ENCODE data around the gene GRIN2C.

GRIN2C gene

DNA sequence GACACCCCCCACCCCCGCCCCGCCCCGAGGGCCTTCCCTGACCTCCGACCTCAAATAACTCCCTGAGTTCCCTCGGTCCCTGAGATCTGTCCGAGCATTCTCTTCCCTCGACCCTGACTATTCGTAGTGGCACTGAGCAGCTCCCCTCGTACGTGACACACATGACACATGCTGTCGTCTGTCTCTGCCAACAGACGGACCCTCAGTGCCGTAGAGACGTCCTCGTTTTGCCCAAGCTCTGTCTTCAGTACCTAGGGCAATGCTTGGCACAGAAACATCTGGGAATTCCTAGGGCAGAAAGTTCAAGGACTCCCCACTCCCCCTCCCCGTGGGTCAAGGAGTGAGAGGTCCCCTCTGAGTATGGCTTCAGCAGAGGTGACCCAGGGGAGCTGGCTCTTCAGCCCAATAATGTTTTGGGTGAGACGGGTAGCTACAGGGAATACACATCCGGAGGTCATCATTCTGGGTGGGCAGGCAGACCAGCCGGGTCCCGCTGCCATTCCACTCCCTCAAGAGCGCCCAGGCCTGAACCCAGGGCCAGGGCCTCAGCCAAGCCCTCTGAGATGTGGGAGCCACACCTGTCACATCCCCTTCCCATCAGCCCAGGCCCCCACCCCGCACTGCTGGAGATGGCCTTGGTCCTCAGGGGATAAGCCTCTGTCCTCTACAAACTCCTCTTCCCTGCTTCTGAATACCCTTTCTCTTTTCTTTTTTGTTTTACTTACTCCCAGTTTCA is 34.4 kb upstream of the GRIN2C start:
- no peak overlapping the region for H2AFZ ChIP-seq (ENCODE audit: low read depth, low read length)
- no peak overlapping the region for H3K4me3 ChIP-seq (ENCODE audit: low read depth in 1 of 2, low read length in 2 of 2)
- no peaks in the 10 kb centered on the region for H3K36me3 ChIP-seq (ENCODE audit: insufficient read depth, low read length)
- H3K27me3 ChIP-seq (ENCODE audit: insufficient read depth, low read length, poor library complexity) = peaks cover 8% of the 10 kb centered on the region
- no peak overlapping the region for H3K4me2 ChIP-seq (ENCODE audit: insufficient read depth, low read length)
- ATAC-seq (ENCODE audit: insufficient read depth, low read depth) = no peak
- no peak overlapping the region for H3K9ac ChIP-seq (ENCODE audit: low read depth, low read length)
- H3K9me3 ChIP-seq (ENCODE audit: insufficient read depth, low read length, severe bottlenecking) = no peaks in the 10 kb centered on the region
- H3K4me1 ChIP-seq (ENCODE audit: insufficient read depth, low read length) = no peaks in the 10 kb centered on the region
- DNase-seq = no peak
- no peaks in the 10 kb centered on the region for H4K20me1 ChIP-seq (ENCODE audit: insufficient read depth, low read length)
- no peak overlapping the region for H3K27ac ChIP-seq (ENCODE audit: low read length)
- no peaks in the 10 kb centered on the region for H3K79me2 ChIP-seq (ENCODE audit: insufficient read depth, low read length)
- TF ChIP-seq, protein P1, sequence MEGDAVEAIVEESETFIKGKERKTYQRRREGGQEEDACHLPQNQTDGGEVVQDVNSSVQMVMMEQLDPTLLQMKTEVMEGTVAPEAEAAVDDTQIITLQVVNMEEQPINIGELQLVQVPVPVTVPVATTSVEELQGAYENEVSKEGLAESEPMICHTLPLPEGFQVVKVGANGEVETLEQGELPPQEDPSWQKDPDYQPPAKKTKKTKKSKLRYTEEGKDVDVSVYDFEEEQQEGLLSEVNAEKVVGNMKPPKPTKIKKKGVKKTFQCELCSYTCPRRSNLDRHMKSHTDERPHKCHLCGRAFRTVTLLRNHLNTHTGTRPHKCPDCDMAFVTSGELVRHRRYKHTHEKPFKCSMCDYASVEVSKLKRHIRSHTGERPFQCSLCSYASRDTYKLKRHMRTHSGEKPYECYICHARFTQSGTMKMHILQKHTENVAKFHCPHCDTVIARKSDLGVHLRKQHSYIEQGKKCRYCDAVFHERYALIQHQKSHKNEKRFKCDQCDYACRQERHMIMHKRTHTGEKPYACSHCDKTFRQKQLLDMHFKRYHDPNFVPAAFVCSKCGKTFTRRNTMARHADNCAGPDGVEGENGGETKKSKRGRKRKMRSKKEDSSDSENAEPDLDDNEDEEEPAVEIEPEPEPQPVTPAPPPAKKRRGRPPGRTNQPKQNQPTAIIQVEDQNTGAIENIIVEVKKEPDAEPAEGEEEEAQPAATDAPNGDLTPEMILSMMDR (IDR thresholded peaks at IDR 0.05; ENCODE audit: borderline replicate concordance, extremely low read depth, low read length, poor library complexity, severe bottlenecking) = no peak

DNA sequence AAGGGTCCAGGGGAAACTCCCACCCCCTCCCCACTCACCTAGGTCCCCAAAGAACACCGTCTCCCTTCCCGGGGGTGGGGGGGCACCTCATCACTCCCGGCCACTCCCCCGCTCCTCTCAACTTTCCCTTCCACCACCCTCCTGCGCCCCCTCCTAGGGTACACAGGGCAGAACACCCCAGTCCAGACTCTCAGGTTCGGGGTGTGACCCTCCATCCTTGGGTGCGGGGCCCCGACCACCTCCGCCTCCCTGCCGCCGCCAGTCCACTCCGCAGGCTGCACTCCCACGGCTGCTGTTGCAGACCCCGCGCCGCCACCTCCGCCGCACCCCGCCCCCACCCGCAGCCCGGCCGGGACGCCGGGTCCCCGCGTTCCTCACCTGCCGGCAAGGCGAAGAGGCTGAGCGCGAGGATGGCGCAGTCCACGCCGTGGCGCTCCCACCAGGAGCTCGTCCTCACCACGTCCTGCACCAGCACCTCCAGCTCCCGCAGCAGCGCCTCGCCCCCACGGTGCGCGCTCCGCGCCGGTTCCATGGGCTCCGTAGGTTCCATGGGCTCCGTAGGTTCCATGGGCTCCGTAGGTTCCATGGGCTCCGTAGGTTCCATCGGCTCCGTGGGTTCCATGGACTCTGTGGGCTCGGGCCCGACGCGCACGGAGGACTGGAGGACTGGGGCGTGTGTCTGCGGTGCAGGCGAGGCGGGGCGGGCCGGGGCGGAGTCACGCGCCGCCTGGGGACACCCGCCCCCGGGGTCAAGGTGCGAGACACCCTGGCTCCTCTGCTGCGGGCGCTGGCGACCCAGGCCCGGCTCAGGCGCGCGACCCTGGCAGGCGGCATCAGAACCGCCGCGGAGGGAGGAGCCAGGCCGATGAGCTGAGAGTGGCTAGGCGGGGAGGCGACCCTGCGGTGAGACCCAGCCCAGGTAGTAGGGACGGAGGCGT is 33.6 kb upstream of the GRIN2C start, which contains the start of gene FADS6:
FADS6 (minus strand) TSS at position 660 of the 938 bp plus-strand sequence; CDS start at position 622, 38 bp downstream.
- Histone ChIP-seq H3K36me3 (ENCODE audit: insufficient read depth, low read length) (no peaks in the 10 kb centered on the region), H3K4me2 (ENCODE audit: insufficient read depth, low read length) (no peak within 1 kb of the TSS), H3K4me3 (ENCODE audit: low read depth in 1 of 2, low read length in 2 of 2) (no peak within 1 kb of the TSS), H3K9me3 (ENCODE audit: insufficient read depth, low read length, severe bottlenecking) (no peaks in the 10 kb centered on the region), H3K9ac (ENCODE audit: low read depth, low read length) (no peak within 1 kb of the TSS), H3K4me1 (ENCODE audit: insufficient read depth, low read length) (no peaks in the 10 kb centered on the region), H3K79me2 (ENCODE audit: insufficient read depth, low read length) (no peaks in the 10 kb centered on the region), H2AFZ (ENCODE audit: low read depth, low read length) (no peak within 1 kb of the TSS), H4K20me1 (ENCODE audit: insufficient read depth, low read length) (no peaks in the 10 kb centered on the region), H3K27ac (ENCODE audit: low read length) (no peak within 1 kb of the TSS), H3K27me3 (ENCODE audit: insufficient read depth, low read length, poor library complexity) (peaks cover 8% of the 10 kb centered on the region)
- ATAC-seq (ENCODE audit: insufficient read depth, low read depth) = no peak
- TF ChIP-seq, protein P1 (IDR thresholded peaks at IDR 0.05; ENCODE audit: borderline replicate concordance, extremely low read depth, low read length, poor library complexity, severe bottlenecking) = no peak
- TF ChIP-seq EZH2 (IDR thresholded peaks at IDR 0.05; ENCODE audit: borderline replicate concordance, low read depth, low read length, severe bottlenecking) = no peak
- DNase-seq = no peak

DNA sequence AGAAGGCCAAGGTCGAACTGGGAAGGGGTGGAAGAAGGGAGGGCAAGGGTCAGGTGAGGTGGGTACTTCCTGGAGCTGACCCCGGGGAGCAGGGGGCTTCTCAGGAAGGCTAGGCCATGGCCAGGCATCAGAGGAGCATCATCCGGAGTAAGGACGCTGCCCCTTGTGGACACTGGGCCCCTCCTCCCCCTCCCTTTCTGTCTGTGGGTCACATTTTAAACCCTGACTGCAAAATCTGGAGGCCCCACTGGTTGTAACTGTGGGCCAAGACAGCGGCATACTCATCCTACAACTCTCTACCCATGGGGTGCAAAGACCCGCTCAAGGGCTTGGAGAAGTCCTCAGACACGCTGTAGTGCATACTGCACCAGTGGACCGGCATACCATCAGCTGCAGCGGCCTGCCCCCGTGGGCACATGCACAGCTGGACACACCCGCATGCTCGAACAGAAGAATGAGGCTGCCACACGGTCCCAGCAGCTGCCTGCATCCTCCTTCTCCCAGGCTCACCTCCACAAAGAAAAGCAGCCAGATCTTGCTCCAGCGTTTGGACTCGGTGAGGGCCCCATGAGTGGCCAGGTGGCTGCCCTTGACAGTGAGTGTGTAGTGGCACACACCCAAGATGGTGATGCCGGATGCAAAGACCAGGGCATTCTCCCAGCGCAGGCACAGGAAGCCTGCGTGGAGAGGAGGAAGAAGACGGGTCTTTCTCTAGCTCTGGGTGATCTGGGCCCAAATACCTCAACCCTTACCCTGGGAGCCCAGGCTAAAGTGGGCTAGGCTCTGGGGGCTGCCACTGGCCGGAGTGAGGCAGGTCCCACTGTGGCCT is 32.5 kb upstream of the GRIN2C start:
- Histone ChIP-seq H3K4me1 (ENCODE audit: insufficient read depth, low read length) (no peaks in the 10 kb centered on the region), H2AFZ (ENCODE audit: low read depth, low read length) (no peak overlapping the region), H3K27ac (ENCODE audit: low read length) (no peak overlapping the region), H3K4me3 (ENCODE audit: low read depth in 1 of 2, low read length in 2 of 2) (no peak overlapping the region), H3K36me3 (ENCODE audit: insufficient read depth, low read length) (no peaks in the 10 kb centered on the region), H3K9ac (ENCODE audit: low read depth, low read length) (no peak overlapping the region), H3K27me3 (ENCODE audit: insufficient read depth, low read length, poor library complexity) (peaks cover 8% of the 10 kb centered on the region), H3K4me2 (ENCODE audit: insufficient read depth, low read length) (no peak overlapping the region), H3K79me2 (ENCODE audit: insufficient read depth, low read length) (no peaks in the 10 kb centered on the region), H4K20me1 (ENCODE audit: insufficient read depth, low read length) (no peaks in the 10 kb centered on the region), H3K9me3 (ENCODE audit: insufficient read depth, low read length, severe bottlenecking) (no peaks in the 10 kb centered on the region)
- DNase-seq = no peak
- no peak for TF ChIP-seq EZH2 (IDR thresholded peaks at IDR 0.05; ENCODE audit: borderline replicate concordance, low read depth, low read length, severe bottlenecking)
- TF ChIP-seq, protein P1 (IDR thresholded peaks at IDR 0.05; ENCODE audit: borderline replicate concordance, extremely low read depth, low read length, poor library complexity, severe bottlenecking) = no peak
- no peak for ATAC-seq (ENCODE audit: insufficient read depth, low read depth)

All from DND-41 (cell line).